ENCODE results near the gene IFT80.

The IFT80 gene

GRCh38 chr3:160210799-160211221, 188.2 kb downstream of the IFT80 start:
- POLR2A ChIA-PET (ENCODE audit: low non-redundant PET): no interaction called here
- DNase-seq (ENCODE audit: low spot score): peak; percentile 30
- CTCF ChIA-PET: no interaction called here
- TF ChIP-seq CTCF (conservative IDR thresholded peaks at IDR 0.05; ENCODE audit: low read depth): no peak
- no peak overlapping the region for H3K27ac ChIP-seq

- TF ChIP-seq CTCF (conservative IDR thresholded peaks at IDR 0.05; ENCODE audit: low read depth): no peak
- no peak overlapping the region for H3K27ac ChIP-seq
- ChIA-PET CTCF (interaction anchor here (0.6 kb wide), 1 partner anchor 166 kb away, joined by 3 read pairs; no protein-coding TSS in a partner anchor), POLR2A (ENCODE audit: low non-redundant PET) (no interaction called here)
- DNase-seq (ENCODE audit: low spot score): no peak
These were observed 188.7 kb downstream of the IFT80 start for GRCh38 chr3:160210341-160210740.

All from RWPE1 (cell line).